Liver (tissue), 9 donors: ENCODE results near the gene GPT2. TPM values are rescaled to one million over a fixed set of nuclear protein-coding genes. Genes with fewer than 3 reads are reported as not detected.

Experiments
- DNase-seq: peaks from one replicate; pipeline ENCODE4 v3.0.0-alpha.2; 2017; ENCODE audit warnings: low spot score
- H3K27ac ChIP-seq, 2 donors: one replicate each; pipeline ENCODE4 v1.7.0; 2013; ENCODE audit warnings: inconsistent platforms in 2 of 2, low read length in 2 of 2, control low read depth in 1 of 2, low read depth in 1 of 2, mild to moderate bottlenecking in 1 of 2
- H3K27me3 ChIP-seq, 4 donors: one replicate each; pipeline versions ENCODE4 v1.6.1 to v1.7.0; 2013; ENCODE audit warnings: low read length in 3 of 4, inconsistent platforms in 1 of 4, mild to moderate bottlenecking in 1 of 4, moderate library complexity in 1 of 4; ENCODE audit not compliant: control insufficient read depth in 4 of 4, insufficient read depth in 4 of 4
- H3K36me3 ChIP-seq, 4 donors: one replicate each; pipeline versions ENCODE4 v1.6.1 to v1.7.0; 2013; ENCODE audit warnings: low read length in 3 of 4, mild to moderate bottlenecking in 3 of 4, low read depth in 1 of 4, moderate library complexity in 1 of 4; ENCODE audit not compliant: control insufficient read depth in 4 of 4, insufficient read depth in 3 of 4
- H3K4me1 ChIP-seq, 4 donors: one replicate each; pipeline versions ENCODE4 v1.6.1 to v1.7.0; 2013; ENCODE audit warnings: low read length in 3 of 4, mild to moderate bottlenecking in 3 of 4, moderate library complexity in 1 of 4; ENCODE audit not compliant: control insufficient read depth in 4 of 4, insufficient read depth in 4 of 4
- H3K4me3 ChIP-seq, 3 donors: one replicate each; pipeline versions ENCODE4 v1.6.1 to v1.7.0; 2013; ENCODE audit warnings: low read length in 3 of 3, control low read depth in 1 of 3, low read depth in 1 of 3, mild to moderate bottlenecking in 1 of 3
- H3K9ac ChIP-seq, 2 donors: one replicate each; pipeline ENCODE4 v1.7.0; 2013; ENCODE audit warnings: low read length in 2 of 2, mild to moderate bottlenecking in 2 of 2, moderate library complexity in 2 of 2, control low read depth in 1 of 2, low read depth in 1 of 2
- H3K9me3 ChIP-seq, 4 donors: one replicate each; pipeline versions ENCODE4 v1.6.1 to v1.7.0; 2013; ENCODE audit warnings: low read length in 3 of 4; ENCODE audit not compliant: control insufficient read depth in 4 of 4
- EGR1 ChIP-seq, 2 donors: IDR thresholded peaks; 2 replicates each; pipeline ENCODE4 v1.6.1; 2016 to 2018; ENCODE audit warnings: antibody characterized with exemption in 2 of 2, low read depth in 2 of 2
- FOXA1 ChIP-seq: IDR thresholded peaks from 2 replicates; pipeline ENCODE4 v1.6.1; 2016; ENCODE audit warnings: antibody characterized with exemption
- FOXA2 ChIP-seq: IDR thresholded peaks from 2 replicates; pipeline ENCODE4 v1.6.1; 2016; ENCODE audit warnings: antibody characterized with exemption
- GABPA ChIP-seq, 2 donors: IDR thresholded peaks in 1 of 2; conservative IDR thresholded peaks in 1 of 2; 2 replicates each; pipeline ENCODE4 v1.6.1; 2016; ENCODE audit warnings: antibody characterized with exemption in 2 of 2, mild to moderate bottlenecking in 1 of 2, moderate library complexity in 1 of 2
- HNF4A ChIP-seq, 2 donors: conservative IDR thresholded peaks; 2 replicates each; pipeline ENCODE4 v1.6.1; 2016; ENCODE audit warnings: antibody characterized with exemption in 2 of 2, mild to moderate bottlenecking in 2 of 2
- HNF4G ChIP-seq: IDR thresholded peaks from 2 replicates; pipeline ENCODE4 v1.6.1; 2016; ENCODE audit warnings: antibody characterized with exemption
- JUND ChIP-seq, 2 donors: IDR thresholded peaks; 2 replicates each; pipeline ENCODE4 v1.6.1; 2016; ENCODE audit warnings: antibody characterized with exemption in 2 of 2
- NR2F2 ChIP-seq: IDR thresholded peaks from 2 replicates; pipeline ENCODE4 v1.6.1; 2016; ENCODE audit warnings: antibody characterized with exemption
- RAD21 ChIP-seq, 2 donors: IDR thresholded peaks; 2 replicates each; pipeline ENCODE4 v1.6.1; 2016; ENCODE audit warnings: antibody characterized with exemption in 2 of 2, mild to moderate bottlenecking in 2 of 2
- RXRA ChIP-seq, 2 donors: IDR thresholded peaks; 2 replicates each; pipeline ENCODE4 v1.6.1; 2017 to 2018; ENCODE audit warnings: antibody characterized with exemption in 2 of 2, mild to moderate bottlenecking in 1 of 2
- SP1 ChIP-seq: IDR thresholded peaks from 2 replicates; pipeline ENCODE4 v1.6.1; 2018; ENCODE audit warnings: antibody characterized with exemption, mild to moderate bottlenecking
- TAF1 ChIP-seq: conservative IDR thresholded peaks from 2 replicates; pipeline ENCODE4 v1.6.1; 2016; ENCODE audit warnings: antibody characterized with exemption, mild to moderate bottlenecking
- YY1 ChIP-seq: IDR thresholded peaks from 2 replicates; pipeline ENCODE4 v1.6.1; 2016; ENCODE audit warnings: antibody characterized with exemption, mild to moderate bottlenecking
- WGBS: extraction: QIAGEN DNeasy Blood & Tissue Kit; methylation state at CpG from one replicate; pipeline ENCODE4 v1.1.7; 2013; 5-methylcytosine and 5-hydroxymethylcytosine counted together
- polyA plus RNA-seq, 2 donors: library from polyadenylated mRNA; stranded (reverse) in 1 of 2; unstranded in 1 of 2; fragments of 200-250 nt in 1 of 2; fragments of >200 nt in 1 of 2; fragmentation: Nextera tagmentation in 1 of 2; extraction: Ambion mirVana in 1 of 2; gene quantifications; one replicate each; pipeline versions ENCODE4 v1.2.1 to v1.2.3, GENCODE V29; 2013 to 2015
- total RNA-seq, 2 donors: library from RNA; depleted of rRNA; stranded (reverse); fragments of >200 nt; gene quantifications; one replicate each; pipeline ENCODE4 v1.2.3, GENCODE V29; 2014
- TF ChIP-seq, protein P1 (sequence below): IDR thresholded peaks from 2 replicates; pipeline ENCODE4 v1.6.1; 2016; ENCODE audit warnings: antibody characterized with exemption
- TF ChIP-seq, protein P2 (sequence below): fragments of 150-350 bp; IDR thresholded peaks from 2 replicates; pipeline ENCODE4 v1.5.1; 2017; ENCODE audit warnings: improper control_type of control experiment, low read depth, low read length; ENCODE audit not compliant: missing input control
- TF ChIP-seq, protein P3 (sequence below): IDR thresholded peaks from 2 replicates; pipeline ENCODE4 v1.6.1; 2016; ENCODE audit warnings: antibody characterized with exemption
- TF ChIP-seq, protein P4 (sequence below): IDR thresholded peaks from 2 replicates; pipeline ENCODE4 v1.6.1; 2016; ENCODE audit warnings: antibody characterized with exemption
- TF ChIP-seq, protein P5 (sequence below): IDR thresholded peaks from 2 replicates; pipeline ENCODE4 v1.6.1; 2016; ENCODE audit warnings: antibody characterized with exemption, mild to moderate bottlenecking
- donor health status: healthy.
- donor health status: healthy.
- donor health status: healthy.
- donor health status: healthy.
- donor health status: healthy.

Gene GPT2
- total and polyA plus RNA-seq, 4 donors: 6.8 to 78.3 (median 47.0) TPM

DNA sequence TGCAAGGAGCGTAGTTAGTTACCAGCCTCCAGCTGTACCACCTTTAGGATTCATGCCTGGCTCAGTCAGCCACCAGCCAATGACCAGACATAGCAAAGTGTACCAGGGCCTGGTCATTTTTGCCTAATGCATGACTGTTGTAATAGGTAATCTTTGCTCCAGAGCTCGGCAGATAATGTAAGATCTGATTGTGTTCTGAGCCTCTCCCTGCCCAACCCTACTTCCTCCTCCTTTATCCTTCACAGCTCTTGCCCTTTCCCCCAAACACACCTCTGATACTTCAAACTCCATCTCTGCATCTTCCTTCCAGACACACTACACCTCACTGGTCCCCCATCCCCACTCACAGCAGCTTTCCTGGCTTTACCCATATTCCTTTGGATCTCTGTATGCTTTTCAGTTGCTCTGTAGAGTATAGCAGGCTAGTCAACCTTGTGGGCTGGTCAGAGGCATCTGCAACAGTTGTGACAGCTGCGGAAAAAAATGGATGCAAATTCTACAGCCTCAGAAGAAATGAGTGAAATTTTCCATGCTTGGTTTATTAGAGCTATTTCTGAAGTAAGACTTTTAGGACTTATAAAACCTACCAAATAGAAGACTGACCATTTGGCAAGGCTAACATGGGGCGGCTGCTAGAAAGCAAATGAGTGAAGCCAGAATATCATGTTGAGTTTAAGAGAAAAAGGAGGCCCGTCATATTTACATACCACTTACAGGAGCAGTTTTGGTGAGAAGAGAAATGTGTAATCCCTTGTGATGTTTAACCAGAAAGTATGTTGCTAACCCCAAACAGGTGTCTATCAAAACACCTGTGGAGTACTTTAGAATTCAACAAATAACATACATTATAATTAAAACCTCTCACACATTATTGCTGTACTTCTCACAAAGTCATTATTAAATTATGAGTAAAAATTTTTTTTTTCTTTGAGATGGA lies 33.3 kb upstream of the GPT2 start:
- H3K27me3 ChIP-seq: no peaks in the 10 kb centered on the region
- no peaks in the 10 kb centered on the region for H3K9me3 ChIP-seq
- no peaks in the 10 kb centered on the region for H3K36me3 ChIP-seq
- no peak overlapping the region for H3K9ac ChIP-seq
- no peak for DNase-seq
- peaks cover 0 to 3% (median 0%) of the 10 kb centered on the region in 4 donors for H3K4me1 ChIP-seq
- TF ChIP-seq, protein P1, sequence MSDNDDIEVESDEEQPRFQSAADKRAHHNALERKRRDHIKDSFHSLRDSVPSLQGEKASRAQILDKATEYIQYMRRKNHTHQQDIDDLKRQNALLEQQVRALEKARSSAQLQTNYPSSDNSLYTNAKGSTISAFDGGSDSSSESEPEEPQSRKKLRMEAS: no peak
- TF ChIP-seq, protein P2, sequence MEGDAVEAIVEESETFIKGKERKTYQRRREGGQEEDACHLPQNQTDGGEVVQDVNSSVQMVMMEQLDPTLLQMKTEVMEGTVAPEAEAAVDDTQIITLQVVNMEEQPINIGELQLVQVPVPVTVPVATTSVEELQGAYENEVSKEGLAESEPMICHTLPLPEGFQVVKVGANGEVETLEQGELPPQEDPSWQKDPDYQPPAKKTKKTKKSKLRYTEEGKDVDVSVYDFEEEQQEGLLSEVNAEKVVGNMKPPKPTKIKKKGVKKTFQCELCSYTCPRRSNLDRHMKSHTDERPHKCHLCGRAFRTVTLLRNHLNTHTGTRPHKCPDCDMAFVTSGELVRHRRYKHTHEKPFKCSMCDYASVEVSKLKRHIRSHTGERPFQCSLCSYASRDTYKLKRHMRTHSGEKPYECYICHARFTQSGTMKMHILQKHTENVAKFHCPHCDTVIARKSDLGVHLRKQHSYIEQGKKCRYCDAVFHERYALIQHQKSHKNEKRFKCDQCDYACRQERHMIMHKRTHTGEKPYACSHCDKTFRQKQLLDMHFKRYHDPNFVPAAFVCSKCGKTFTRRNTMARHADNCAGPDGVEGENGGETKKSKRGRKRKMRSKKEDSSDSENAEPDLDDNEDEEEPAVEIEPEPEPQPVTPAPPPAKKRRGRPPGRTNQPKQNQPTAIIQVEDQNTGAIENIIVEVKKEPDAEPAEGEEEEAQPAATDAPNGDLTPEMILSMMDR: no peak
- TF ChIP-seq RXRA (IDR thresholded peaks at IDR 0.05) (no peak), TAF1 (no peak), FOXA2 (no peak), GABPA (IDR thresholded peaks at IDR 0.05 in 1 of 2, conservative IDR thresholded peaks at IDR 0.05 in 1 of 2) (no peak), HNF4A (conservative IDR thresholded peaks at IDR 0.05) (no peak), SP1 (no peak), YY1 (no peak), HNF4G (no peak), NR2F2 (no peak), EGR1 (IDR thresholded peaks at IDR 0.05; ENCODE audit: low read depth in 2 of 2) (no peak), RAD21 (IDR thresholded peaks at IDR 0.05) (no peak), FOXA1 (no peak), JUND (IDR thresholded peaks at IDR 0.05) (no peak)
- TF ChIP-seq, protein P3, sequence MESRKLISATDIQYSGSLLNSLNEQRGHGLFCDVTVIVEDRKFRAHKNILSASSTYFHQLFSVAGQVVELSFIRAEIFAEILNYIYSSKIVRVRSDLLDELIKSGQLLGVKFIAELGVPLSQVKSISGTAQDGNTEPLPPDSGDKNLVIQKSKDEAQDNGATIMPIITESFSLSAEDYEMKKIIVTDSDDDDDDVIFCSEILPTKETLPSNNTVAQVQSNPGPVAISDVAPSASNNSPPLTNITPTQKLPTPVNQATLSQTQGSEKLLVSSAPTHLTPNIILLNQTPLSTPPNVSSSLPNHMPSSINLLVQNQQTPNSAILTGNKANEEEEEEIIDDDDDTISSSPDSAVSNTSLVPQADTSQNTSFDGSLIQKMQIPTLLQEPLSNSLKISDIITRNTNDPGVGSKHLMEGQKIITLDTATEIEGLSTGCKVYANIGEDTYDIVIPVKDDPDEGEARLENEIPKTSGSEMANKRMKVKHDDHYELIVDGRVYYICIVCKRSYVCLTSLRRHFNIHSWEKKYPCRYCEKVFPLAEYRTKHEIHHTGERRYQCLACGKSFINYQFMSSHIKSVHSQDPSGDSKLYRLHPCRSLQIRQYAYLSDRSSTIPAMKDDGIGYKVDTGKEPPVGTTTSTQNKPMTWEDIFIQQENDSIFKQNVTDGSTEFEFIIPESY: no peak
- TF ChIP-seq, protein P4, sequence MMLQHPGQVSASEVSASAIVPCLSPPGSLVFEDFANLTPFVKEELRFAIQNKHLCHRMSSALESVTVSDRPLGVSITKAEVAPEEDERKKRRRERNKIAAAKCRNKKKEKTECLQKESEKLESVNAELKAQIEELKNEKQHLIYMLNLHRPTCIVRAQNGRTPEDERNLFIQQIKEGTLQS: no peak
- TF ChIP-seq, protein P5, sequence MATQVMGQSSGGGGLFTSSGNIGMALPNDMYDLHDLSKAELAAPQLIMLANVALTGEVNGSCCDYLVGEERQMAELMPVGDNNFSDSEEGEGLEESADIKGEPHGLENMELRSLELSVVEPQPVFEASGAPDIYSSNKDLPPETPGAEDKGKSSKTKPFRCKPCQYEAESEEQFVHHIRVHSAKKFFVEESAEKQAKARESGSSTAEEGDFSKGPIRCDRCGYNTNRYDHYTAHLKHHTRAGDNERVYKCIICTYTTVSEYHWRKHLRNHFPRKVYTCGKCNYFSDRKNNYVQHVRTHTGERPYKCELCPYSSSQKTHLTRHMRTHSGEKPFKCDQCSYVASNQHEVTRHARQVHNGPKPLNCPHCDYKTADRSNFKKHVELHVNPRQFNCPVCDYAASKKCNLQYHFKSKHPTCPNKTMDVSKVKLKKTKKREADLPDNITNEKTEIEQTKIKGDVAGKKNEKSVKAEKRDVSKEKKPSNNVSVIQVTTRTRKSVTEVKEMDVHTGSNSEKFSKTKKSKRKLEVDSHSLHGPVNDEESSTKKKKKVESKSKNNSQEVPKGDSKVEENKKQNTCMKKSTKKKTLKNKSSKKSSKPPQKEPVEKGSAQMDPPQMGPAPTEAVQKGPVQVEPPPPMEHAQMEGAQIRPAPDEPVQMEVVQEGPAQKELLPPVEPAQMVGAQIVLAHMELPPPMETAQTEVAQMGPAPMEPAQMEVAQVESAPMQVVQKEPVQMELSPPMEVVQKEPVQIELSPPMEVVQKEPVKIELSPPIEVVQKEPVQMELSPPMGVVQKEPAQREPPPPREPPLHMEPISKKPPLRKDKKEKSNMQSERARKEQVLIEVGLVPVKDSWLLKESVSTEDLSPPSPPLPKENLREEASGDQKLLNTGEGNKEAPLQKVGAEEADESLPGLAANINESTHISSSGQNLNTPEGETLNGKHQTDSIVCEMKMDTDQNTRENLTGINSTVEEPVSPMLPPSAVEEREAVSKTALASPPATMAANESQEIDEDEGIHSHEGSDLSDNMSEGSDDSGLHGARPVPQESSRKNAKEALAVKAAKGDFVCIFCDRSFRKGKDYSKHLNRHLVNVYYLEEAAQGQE: no peak
- H3K27ac ChIP-seq: no peak overlapping the region
- no peak overlapping the region for H3K4me3 ChIP-seq
- 80% methylated on average over 5 of the region's 5 CpGs for WGBS
